OCI-LY1 (cell line): ENCODE measurements around the gene PIKFYVE.

Source experiments
- EZH2 ChIP-seq: fragments of 200-600 bp; sonication (generic), shearing (Covaris generic); IDR thresholded peaks from 2 replicates; pipeline ENCODE4 v1.8.0; 2017; ENCODE audit warnings: borderline replicate concordance, mixed run types, mild to moderate bottlenecking, antibody characterized with exemption, low read length, moderate library complexity, mixed read lengths
- TF ChIP-seq, protein P1 (sequence below): fragments of 200-600 bp; sonication (generic), shearing (Covaris generic); IDR thresholded peaks from 2 replicates; pipeline ENCODE4 v1.5.1; 2017; ENCODE audit warnings: mild to moderate bottlenecking, antibody characterized with exemption, low read length, moderate library complexity, mixed read lengths

DNA sequence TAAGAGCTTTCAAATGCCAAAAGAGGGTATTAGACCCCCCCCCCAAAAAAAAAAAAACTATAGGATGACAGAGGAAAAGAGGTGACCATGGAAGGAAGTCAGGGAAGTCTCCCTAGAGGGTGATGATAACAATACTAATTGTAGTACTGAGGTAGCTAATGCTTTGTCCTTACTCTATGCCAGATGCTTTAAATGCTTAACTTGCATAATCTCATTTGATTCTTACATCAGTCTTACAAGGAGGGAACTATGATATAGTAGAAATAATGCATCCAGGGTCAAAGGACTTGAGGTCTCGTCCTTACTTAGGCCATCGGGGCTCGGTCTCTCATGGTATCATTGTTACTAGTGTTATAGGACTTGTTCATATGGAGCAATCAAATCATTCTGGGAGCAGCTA is 20.3 kb upstream of the PIKFYVE start:
- TF ChIP-seq, protein P1, sequence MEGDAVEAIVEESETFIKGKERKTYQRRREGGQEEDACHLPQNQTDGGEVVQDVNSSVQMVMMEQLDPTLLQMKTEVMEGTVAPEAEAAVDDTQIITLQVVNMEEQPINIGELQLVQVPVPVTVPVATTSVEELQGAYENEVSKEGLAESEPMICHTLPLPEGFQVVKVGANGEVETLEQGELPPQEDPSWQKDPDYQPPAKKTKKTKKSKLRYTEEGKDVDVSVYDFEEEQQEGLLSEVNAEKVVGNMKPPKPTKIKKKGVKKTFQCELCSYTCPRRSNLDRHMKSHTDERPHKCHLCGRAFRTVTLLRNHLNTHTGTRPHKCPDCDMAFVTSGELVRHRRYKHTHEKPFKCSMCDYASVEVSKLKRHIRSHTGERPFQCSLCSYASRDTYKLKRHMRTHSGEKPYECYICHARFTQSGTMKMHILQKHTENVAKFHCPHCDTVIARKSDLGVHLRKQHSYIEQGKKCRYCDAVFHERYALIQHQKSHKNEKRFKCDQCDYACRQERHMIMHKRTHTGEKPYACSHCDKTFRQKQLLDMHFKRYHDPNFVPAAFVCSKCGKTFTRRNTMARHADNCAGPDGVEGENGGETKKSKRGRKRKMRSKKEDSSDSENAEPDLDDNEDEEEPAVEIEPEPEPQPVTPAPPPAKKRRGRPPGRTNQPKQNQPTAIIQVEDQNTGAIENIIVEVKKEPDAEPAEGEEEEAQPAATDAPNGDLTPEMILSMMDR = no peak
- TF ChIP-seq EZH2 = no peak
